ENCODE data around the gene SCTR. TPM values are rescaled to one million over a fixed set of nuclear protein-coding genes. Genes with fewer than 3 reads are reported as not detected.

SCTR gene
- total and polyA plus RNA-seq, 4 donors, result 0.10 to 1.8 (median 0.93) TPM

GRCh38 chr2:119422360-119423107, 101.7 kb downstream of the SCTR start:
- H3K27me3 ChIP-seq (ENCODE audit: control insufficient read depth, insufficient read depth, low read length), result peaks cover 14% of the 10 kb centered on the region
- H3K9me3 ChIP-seq (ENCODE audit: control insufficient read depth, insufficient read depth, low read length), result no peaks in the 10 kb centered on the region
- H3K27ac ChIP-seq (ENCODE audit: low read depth, low read length), result no peak overlapping the region
- H3K4me1 ChIP-seq (ENCODE audit: control insufficient read depth, insufficient read depth, low read length), result no peaks in the 10 kb centered on the region
- DNase-seq (ENCODE audit: low read depth in 4 of 6, low spot score in 6 of 6), result no peak
- H3K36me3 ChIP-seq (ENCODE audit: control insufficient read depth, insufficient read depth, low read length), result no peaks in the 10 kb centered on the region
- 27% methylated on average over 3 of the region's 7 CpGs for WGBS (ENCODE audit: insufficient coverage)
- no peak overlapping the region for H3K4me3 ChIP-seq (ENCODE audit: low read depth, low read length)

GRCh38 chr2:119421741-119422140, 102.5 kb downstream of the SCTR start:
- H3K4me3 ChIP-seq (ENCODE audit: low read depth, low read length), result no peak overlapping the region
- H3K9me3 ChIP-seq (ENCODE audit: control insufficient read depth, insufficient read depth, low read length), result no peaks in the 10 kb centered on the region

GRCh38 chr2:119421304-119421703, 103.0 kb downstream of the SCTR start:
- Histone ChIP-seq H3K36me3 (ENCODE audit: control insufficient read depth, insufficient read depth, low read length) (no peaks in the 10 kb centered on the region), H3K4me3 (ENCODE audit: low read depth, low read length) (no peak overlapping the region), H3K9me3 (ENCODE audit: control insufficient read depth, insufficient read depth, low read length) (no peaks in the 10 kb centered on the region), H3K27me3 (ENCODE audit: control insufficient read depth, insufficient read depth, low read length) (peaks cover 8% of the 10 kb centered on the region), H3K27ac (ENCODE audit: low read depth, low read length) (no peak overlapping the region), H3K4me1 (ENCODE audit: control insufficient read depth, insufficient read depth, low read length) (no peaks in the 10 kb centered on the region)
- no peak for DNase-seq (ENCODE audit: low read depth in 4 of 6, low spot score in 6 of 6)
- WGBS (ENCODE audit: insufficient coverage), result 100% methylated on average over 1 of the region's 1 CpG

More at GRCh38 chr2:119421741-119422140, 102.5 kb downstream of the SCTR start:
- Histone ChIP-seq H3K27me3 (ENCODE audit: control insufficient read depth, insufficient read depth, low read length) (peaks cover 11% of the 10 kb centered on the region), H3K4me1 (ENCODE audit: control insufficient read depth, insufficient read depth, low read length) (no peaks in the 10 kb centered on the region), H3K36me3 (ENCODE audit: control insufficient read depth, insufficient read depth, low read length) (no peaks in the 10 kb centered on the region), H3K27ac (ENCODE audit: low read depth, low read length) (no peak overlapping the region)
- no peak for DNase-seq (ENCODE audit: low read depth in 4 of 6, low spot score in 6 of 6)

GRCh38 chr2:119419803-119420508, 104.3 kb downstream of the SCTR start:
- DNase-seq (ENCODE audit: low read depth in 4 of 6, low spot score in 6 of 6), result no peak
- Histone ChIP-seq H3K27me3 (ENCODE audit: control insufficient read depth, insufficient read depth, low read length) (peaks cover 2% of the 10 kb centered on the region), H3K4me3 (ENCODE audit: low read depth, low read length) (no peak overlapping the region), H3K36me3 (ENCODE audit: control insufficient read depth, insufficient read depth, low read length) (no peaks in the 10 kb centered on the region), H3K9me3 (ENCODE audit: control insufficient read depth, insufficient read depth, low read length) (no peaks in the 10 kb centered on the region), H3K4me1 (ENCODE audit: control insufficient read depth, insufficient read depth, low read length) (no peaks in the 10 kb centered on the region), H3K27ac (ENCODE audit: low read depth, low read length) (no peak overlapping the region)
- 63% methylated on average over 1 of the region's 1 CpG for WGBS (ENCODE audit: insufficient coverage)

GRCh38 chr2:119419065-119419464, 105.2 kb downstream of the SCTR start:
- WGBS (ENCODE audit: insufficient coverage), result no CpG with 5 or more reads among the region's 1 CpG
- Histone ChIP-seq H3K4me1 (ENCODE audit: control insufficient read depth, insufficient read depth, low read length) (no peaks in the 10 kb centered on the region), H3K36me3 (ENCODE audit: control insufficient read depth, insufficient read depth, low read length) (no peaks in the 10 kb centered on the region), H3K27me3 (ENCODE audit: control insufficient read depth, insufficient read depth, low read length) (no peaks in the 10 kb centered on the region), H3K9me3 (ENCODE audit: control insufficient read depth, insufficient read depth, low read length) (no peaks in the 10 kb centered on the region), H3K27ac (ENCODE audit: low read depth, low read length) (no peak overlapping the region), H3K4me3 (ENCODE audit: low read depth, low read length) (no peak overlapping the region)
- no peak for DNase-seq (ENCODE audit: low read depth in 4 of 6, low spot score in 6 of 6)

GRCh38 chr2:119417908-119418307, 106.4 kb downstream of the SCTR start:
- WGBS (ENCODE audit: insufficient coverage), result 95% methylated on average over 2 of the region's 6 CpGs
- Histone ChIP-seq H3K27me3 (ENCODE audit: control insufficient read depth, insufficient read depth, low read length) (no peaks in the 10 kb centered on the region), H3K9me3 (ENCODE audit: control insufficient read depth, insufficient read depth, low read length) (no peaks in the 10 kb centered on the region), H3K27ac (ENCODE audit: low read depth, low read length) (no peak overlapping the region), H3K4me1 (ENCODE audit: control insufficient read depth, insufficient read depth, low read length) (no peaks in the 10 kb centered on the region), H3K36me3 (ENCODE audit: control insufficient read depth, insufficient read depth, low read length) (no peaks in the 10 kb centered on the region), H3K4me3 (ENCODE audit: low read depth, low read length) (no peak overlapping the region)
- DNase-seq (ENCODE audit: low read depth in 4 of 6, low spot score in 6 of 6), result no peak

- Histone ChIP-seq H3K4me1 (ENCODE audit: control insufficient read depth, insufficient read depth, low read length) (no peaks in the 10 kb centered on the region), H3K36me3 (ENCODE audit: control insufficient read depth, insufficient read depth, low read length) (no peaks in the 10 kb centered on the region), H3K9me3 (ENCODE audit: control insufficient read depth, insufficient read depth, low read length) (no peaks in the 10 kb centered on the region), H3K4me3 (ENCODE audit: low read depth, low read length) (no peak overlapping the region), H3K27me3 (ENCODE audit: control insufficient read depth, insufficient read depth, low read length) (no peaks in the 10 kb centered on the region), H3K27ac (ENCODE audit: low read depth, low read length) (no peak overlapping the region)
- no peak for DNase-seq (ENCODE audit: low read depth in 4 of 6, low spot score in 6 of 6)
- WGBS (ENCODE audit: insufficient coverage), result 90% methylated on average over 1 of the region's 4 CpGs
These were observed 107.9 kb downstream of the SCTR start for GRCh38 chr2:119416299-119416923.

- Histone ChIP-seq H3K36me3 (ENCODE audit: control insufficient read depth, insufficient read depth, low read length) (no peaks in the 10 kb centered on the region), H3K4me3 (ENCODE audit: low read depth, low read length) (no peak overlapping the region), H3K27ac (ENCODE audit: low read depth, low read length) (no peak overlapping the region), H3K9me3 (ENCODE audit: control insufficient read depth, insufficient read depth, low read length) (no peaks in the 10 kb centered on the region), H3K27me3 (ENCODE audit: control insufficient read depth, insufficient read depth, low read length) (no peaks in the 10 kb centered on the region), H3K4me1 (ENCODE audit: control insufficient read depth, insufficient read depth, low read length) (no peaks in the 10 kb centered on the region)
- no peak for DNase-seq (ENCODE audit: low read depth in 4 of 6, low spot score in 6 of 6)
- no CpG with 5 or more reads among the region's 1 CpG for WGBS (ENCODE audit: insufficient coverage)
These were observed 108.7 kb downstream of the SCTR start for GRCh38 chr2:119415630-119416029.

GRCh38 chr2:119414894-119415293, 109.4 kb downstream of the SCTR start:
- no peaks in the 10 kb centered on the region for H3K4me1 ChIP-seq (ENCODE audit: control insufficient read depth, insufficient read depth, low read length)
- no peaks in the 10 kb centered on the region for H3K36me3 ChIP-seq (ENCODE audit: control insufficient read depth, insufficient read depth, low read length)
- no peak overlapping the region for H3K27ac ChIP-seq (ENCODE audit: low read depth, low read length)
- H3K9me3 ChIP-seq (ENCODE audit: control insufficient read depth, insufficient read depth, low read length), result no peaks in the 10 kb centered on the region
- no peaks in the 10 kb centered on the region for H3K27me3 ChIP-seq (ENCODE audit: control insufficient read depth, insufficient read depth, low read length)
- no CpG with 5 or more reads among the region's 3 CpGs for WGBS (ENCODE audit: insufficient coverage)
- no peak for DNase-seq (ENCODE audit: low read depth in 4 of 6, low spot score in 6 of 6)
- H3K4me3 ChIP-seq (ENCODE audit: low read depth, low read length), result no peak overlapping the region

Data from spinal cord (tissue), 10 donors.